Measurements from ENCODE around the gene RTN4RL1. TPM values are rescaled to one million over a fixed set of nuclear protein-coding genes. Genes with fewer than 3 reads are reported as not detected.

The RTN4RL1 gene
- total and polyA plus RNA-seq, 2 of the 4 experiments (the other 2 are of a cell fraction), result under 0.01 to 0.03 TPM

GRCh38 chr17:2064147-2064489 is 39.0 kb upstream of the RTN4RL1 start:
- H3K23ac ChIP-seq (ENCODE audit: low read depth, low read length), result peak overlapping the region; percentile 73; the same call in 1 of the 2 replicates
- H3K79me1 ChIP-seq (ENCODE audit: low read depth in 1 of 2, low read length in 2 of 2), result peaks cover 29 to 95% of the 10 kb centered on the region in 2 experiments
- peak overlapping the region; percentile 18 to 92; a peak in 2 of 4 replicates for H4K8ac ChIP-seq (ENCODE audit: low read depth in 2 of 2, low read length in 2 of 2)
- H3K9me3 ChIP-seq (ENCODE audit: control insufficient read depth, insufficient read depth, low read length), result no peaks in the 10 kb centered on the region
- H3K27me3 ChIP-seq (ENCODE audit: control insufficient read depth, insufficient read depth, low read length), result no peaks in the 10 kb centered on the region
- BruUV-seq (replicated peaks), result no TSS peak
- no peak for DNase-seq
- ChIA-PET CTCF (interaction anchor here (0.7 kb wide), 1 partner anchor 180 kb away, joined by 3 read pairs; no protein-coding TSS in a partner anchor), POLR2A (ENCODE audit: unreplicated experiment) (interaction anchor here (0.9 kb wide), 1 partner anchor 28 kb away, joined by 5 read pairs; no protein-coding TSS in a partner anchor)
- dilution Hi-C loops (cut with HindIII; ENCODE audit: low sequenced_read_pairs, unreplicated experiment), result no loop called here
- intact Hi-C loops (cut with micrococcal nuclease), result no loop called here
- H3K14ac ChIP-seq (replicated peaks; ENCODE audit: low read depth, low read length), result peak overlapping the region; percentile 33
- peak overlapping the region; percentile 18; the same call in 1 of the 2 replicates for H4K5ac ChIP-seq (ENCODE audit: low read depth, low read length)
- ATAC-seq (ENCODE audit: low read depth), result no peak
- H4K20me1 ChIP-seq (ENCODE audit: insufficient read depth, low read length), result peaks cover 5% of the 10 kb centered on the region; the same call in 1 of the 2 replicates
- H2BK120ac ChIP-seq (ENCODE audit: low read depth, low read length), result peak overlapping the region; percentile 99
- no peak overlapping the region for H3K56ac ChIP-seq (ENCODE audit: extremely low read depth, insufficient read depth, low read length)
- H2BK20ac ChIP-seq (ENCODE audit: low read depth, low read length), result no peak overlapping the region
- no peak for TF ChIP-seq MAZ (IDR thresholded peaks at IDR 0.05; ENCODE audit: borderline replicate concordance, low read depth, low read length)
- no peak for TF ChIP-seq NFE2L2 (IDR thresholded peaks at IDR 0.05; ENCODE audit: low read depth, low read length)
- TF ChIP-seq CEBPB (IDR thresholded peaks at IDR 0.05; ENCODE audit: low read depth, low read length), result no peak
- no peak for TF ChIP-seq MXI1 (IDR thresholded peaks at IDR 0.05; ENCODE audit: borderline replicate concordance, low read depth, low read length)
- no peak for TF ChIP-seq POLR2A (IDR thresholded peaks at IDR 0.05; ENCODE audit: low read depth, low read length)
- no peak for TF ChIP-seq BHLHE40 (IDR thresholded peaks at IDR 0.05; ENCODE audit: low read depth, low read length)
- no peak for TF ChIP-seq CHD1 (IDR thresholded peaks at IDR 0.05; ENCODE audit: low read depth, low read length)
- no peak for TF ChIP-seq SMC3 (IDR thresholded peaks at IDR 0.05; ENCODE audit: low read depth, low read length)
- TF ChIP-seq RCOR1 (IDR thresholded peaks at IDR 0.05; ENCODE audit: insufficient replicate concordance, low read length), result no peak
- no peak for TF ChIP-seq RFX5 (IDR thresholded peaks at IDR 0.05; ENCODE audit: low read depth, low read length)
- TF ChIP-seq MAFK (IDR thresholded peaks at IDR 0.05; ENCODE audit: low read depth, low read length), result no peak
- no peak for TF ChIP-seq CTCF (conservative IDR thresholded peaks at IDR 0.05; ENCODE audit: low read depth, low read length)
- no peak for TF ChIP-seq ELK1 (IDR thresholded peaks at IDR 0.05; ENCODE audit: borderline replicate concordance, low read depth, low read length)
- no peak for TF ChIP-seq RAD21 (IDR thresholded peaks at IDR 0.05; ENCODE audit: low read length)
- no peak for TF ChIP-seq FOS (IDR thresholded peaks at IDR 0.05; ENCODE audit: low read depth, low read length)
- no peak for TF ChIP-seq USF2 (IDR thresholded peaks at IDR 0.05; ENCODE audit: low read depth, low read length)
- H2BK5ac ChIP-seq (ENCODE audit: low read depth, low read length, poor library complexity, severe bottlenecking), result peak overlapping the region; percentile 98
- H4K91ac ChIP-seq (ENCODE audit: insufficient read depth, low read depth, low read length), result peak overlapping the region; percentile 71
- H3K18ac ChIP-seq (ENCODE audit: low read depth, low read length), result no peak overlapping the region
- peak overlapping the region; percentile 90 for H3K4ac ChIP-seq (ENCODE audit: low read depth, low read length)
- H3K9me1 ChIP-seq (ENCODE audit: insufficient read depth, low read length), result peaks cover 41% of the 10 kb centered on the region
- 62% methylated on average over 3 of the region's 5 CpGs; no CpG with 5 or more reads in 1 of the 2 experiments for WGBS, 2 experiments (ENCODE audit: extremely low coverage in 2 of 2, insufficient read length in 1 of 2)
- no peak overlapping the region for H3K4me3 ChIP-seq (ENCODE audit: insufficient read depth, low read depth, low read length)
- no peak overlapping the region; the same call in 1 of the 2 replicates for H2AK5ac ChIP-seq (ENCODE audit: low read depth, low read length)
- H3K36me3 ChIP-seq (ENCODE audit: control insufficient read depth, insufficient read depth, low read length), result peaks cover 53% of the 10 kb centered on the region
- H3K9ac ChIP-seq (ENCODE audit: low read depth, low read length), result no peak overlapping the region
- H3K4me2 ChIP-seq (ENCODE audit: low read depth, low read length), result no peak overlapping the region
- H3K27ac ChIP-seq (ENCODE audit: insufficient read depth, low read length), result peak overlapping the region; percentile 53; the same call in 1 of the 2 replicates
- 0 out of 3 replicates have a peak overlapping the region, but pooled peaks have one; percentile 15 for H2BK15ac ChIP-seq (ENCODE audit: low read depth, low read length)
- no peak overlapping the region for H2AFZ ChIP-seq (replicated peaks; ENCODE audit: low read length, poor library complexity)
- H3K4me1 ChIP-seq (ENCODE audit: control insufficient read depth, insufficient read depth, low read length), result peaks cover 79% of the 10 kb centered on the region
- no peak overlapping the region for H2AK9ac ChIP-seq (replicated peaks; ENCODE audit: low read depth, low read length, poor library complexity)
- in situ Hi-C loops (cut with MboI; ENCODE audit: low sequenced_read_pairs), result loop anchor here (10.0 kb wide), 1 partner anchor 111 kb away; no protein-coding TSS in a partner anchor
